Endodermal cell (in vitro differentiated cells): ENCODE data around the gene PCCA. TPM values are rescaled to one million over a fixed set of nuclear protein-coding genes. Genes with fewer than 3 reads are reported as not detected.

Source experiments
- DNase-seq: peaks from one replicate; pipeline ENCODE4 v3.0.0-alpha.2; 2017
- H3K27ac ChIP-seq: 2 replicates; pipeline ENCODE4 v1.5.1; 2013; ENCODE audit warnings: mild to moderate bottlenecking, low read depth, low read length, moderate library complexity
- H3K27me3 ChIP-seq: 2 replicates; pipeline ENCODE4 v1.6.1; 2013; ENCODE audit warnings: mild to moderate bottlenecking, low read length, moderate library complexity; ENCODE audit not compliant: insufficient read depth, control insufficient read depth, poor library complexity, severe bottlenecking
- H3K36me3 ChIP-seq: 2 replicates; pipeline ENCODE4 v1.7.0; 2013; ENCODE audit warnings: mild to moderate bottlenecking, low read length, moderate library complexity; ENCODE audit not compliant: control insufficient read depth, insufficient read depth
- H3K4me1 ChIP-seq: one replicate; pipeline ENCODE4 v1.7.0; 2013; ENCODE audit warnings: low read length; ENCODE audit not compliant: control insufficient read depth, insufficient read depth
- H3K4me3 ChIP-seq: 2 replicates; pipeline ENCODE4 v1.5.1; 2013; ENCODE audit warnings: mild to moderate bottlenecking, low read length, moderate library complexity
- H3K9ac ChIP-seq: 2 replicates; pipeline ENCODE4 v1.6.1; 2013; ENCODE audit warnings: mild to moderate bottlenecking, low read length, moderate library complexity; ENCODE audit not compliant: poor library complexity, severe bottlenecking; ENCODE audit errors: extremely low read depth
- H3K9me3 ChIP-seq: 2 replicates; pipeline ENCODE4 v1.6.1; 2013; ENCODE audit warnings: mild to moderate bottlenecking, low read length, moderate library complexity; ENCODE audit not compliant: control insufficient read depth
- H3K27ac Mint-ChIP-seq: 2 replicates; pipeline ENCODE4 v1.8.0; 2020; ENCODE audit warnings: mixed read lengths
- H3K27me3 Mint-ChIP-seq: 2 replicates; pipeline ENCODE4 v1.8.0; 2021; ENCODE audit warnings: mild to moderate bottlenecking, mixed read lengths; ENCODE audit not compliant: insufficient read depth
- H3K36me3 Mint-ChIP-seq: 2 replicates; pipeline ENCODE4 v1.8.0; 2020; ENCODE audit warnings: low read depth, mixed read lengths
- H3K4me1 Mint-ChIP-seq: 2 replicates; pipeline ENCODE4 v1.8.0; 2020; ENCODE audit warnings: mixed read lengths
- H3K4me3 Mint-ChIP-seq: 2 replicates; pipeline ENCODE4 v1.8.0; 2020; ENCODE audit warnings: mild to moderate bottlenecking, moderate library complexity, mixed read lengths
- H3K9me3 Mint-ChIP-seq: 2 replicates; pipeline ENCODE4 v1.8.0; 2020; ENCODE audit warnings: mild to moderate bottlenecking, mixed read lengths
- WGBS, 2 experiments: methylation state at CpG; one replicate each; pipeline versions ENCODE4 v1.1.5 to v1.1.7; 2013; ENCODE audit warnings: missing lambda C conversion rate in 2 of 2, mixed read lengths in 1 of 2; ENCODE audit not compliant: insufficient coverage in 1 of 2, insufficient read length in 1 of 2; 5-methylcytosine and 5-hydroxymethylcytosine counted together
- total RNA-seq, 2 donors: library from RNA; stranded (reverse); fragmentation: NEBNext Ultra II Directional in 1 of 2; extraction: Animal tissue kit (Norgen Biotek cat#: 25700) in 1 of 2; gene quantifications; 2 replicates in 1 of 2; 3 replicates in 1 of 2; pipeline ENCODE4 v1.2.1, GENCODE V29; 2021
- TF ChIP-seq, protein P1 (sequence below): fragments of 200-600 bp; sonication (generic); conservative IDR thresholded peaks from 2 replicates; pipeline ENCODE4 v1.5.0; 2021; ENCODE audit warnings: antibody characterized with exemption, mild to moderate bottlenecking

Gene PCCA
- total RNA-seq, 2 donors from 2014 or later: 60.2 to 67.2 TPM

DNA sequence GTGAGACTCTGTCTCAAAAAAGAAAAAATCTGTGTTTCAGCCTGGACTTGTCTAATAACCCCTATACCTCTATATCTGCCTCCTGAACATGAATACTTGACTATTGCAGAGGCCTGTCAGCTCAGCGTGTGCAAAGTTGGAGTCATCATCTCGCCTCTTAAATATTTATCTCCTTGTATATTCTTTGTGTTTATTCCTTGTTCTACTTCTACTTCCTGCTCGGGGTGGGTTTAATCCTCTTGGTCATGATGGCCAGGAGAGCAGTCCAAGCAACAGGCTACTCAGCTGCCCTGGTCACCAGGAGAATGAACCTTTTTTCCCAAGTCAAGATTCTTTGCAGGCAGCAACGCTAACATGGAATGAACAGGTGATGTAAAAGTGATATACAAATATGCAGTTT, 119.1 kb downstream of the PCCA start:
- H3K9ac ChIP-seq: no peak overlapping the region
- peaks cover 36% of the 10 kb centered on the region for H3K36me3 Mint-ChIP-seq
- H3K36me3 ChIP-seq: peaks cover 43% of the 10 kb centered on the region
- no peaks in the 10 kb centered on the region for H3K27me3 Mint-ChIP-seq
- TF ChIP-seq, protein P1, sequence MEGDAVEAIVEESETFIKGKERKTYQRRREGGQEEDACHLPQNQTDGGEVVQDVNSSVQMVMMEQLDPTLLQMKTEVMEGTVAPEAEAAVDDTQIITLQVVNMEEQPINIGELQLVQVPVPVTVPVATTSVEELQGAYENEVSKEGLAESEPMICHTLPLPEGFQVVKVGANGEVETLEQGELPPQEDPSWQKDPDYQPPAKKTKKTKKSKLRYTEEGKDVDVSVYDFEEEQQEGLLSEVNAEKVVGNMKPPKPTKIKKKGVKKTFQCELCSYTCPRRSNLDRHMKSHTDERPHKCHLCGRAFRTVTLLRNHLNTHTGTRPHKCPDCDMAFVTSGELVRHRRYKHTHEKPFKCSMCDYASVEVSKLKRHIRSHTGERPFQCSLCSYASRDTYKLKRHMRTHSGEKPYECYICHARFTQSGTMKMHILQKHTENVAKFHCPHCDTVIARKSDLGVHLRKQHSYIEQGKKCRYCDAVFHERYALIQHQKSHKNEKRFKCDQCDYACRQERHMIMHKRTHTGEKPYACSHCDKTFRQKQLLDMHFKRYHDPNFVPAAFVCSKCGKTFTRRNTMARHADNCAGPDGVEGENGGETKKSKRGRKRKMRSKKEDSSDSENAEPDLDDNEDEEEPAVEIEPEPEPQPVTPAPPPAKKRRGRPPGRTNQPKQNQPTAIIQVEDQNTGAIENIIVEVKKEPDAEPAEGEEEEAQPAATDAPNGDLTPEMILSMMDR: no peak
- H3K9me3 Mint-ChIP-seq: peaks cover 4% of the 10 kb centered on the region
- H3K4me3 Mint-ChIP-seq: no peak overlapping the region
- 94 to 98% methylated on average over 2 to 4 of the region's 4 CpGs for WGBS, 2 experiments
- no peak for DNase-seq
- no peaks in the 10 kb centered on the region for H3K4me1 ChIP-seq
- no peaks in the 10 kb centered on the region for H3K27me3 ChIP-seq
- H3K27ac ChIP-seq: no peak overlapping the region
- H3K4me3 ChIP-seq: no peak overlapping the region
- H3K9me3 ChIP-seq: no peaks in the 10 kb centered on the region
- H3K4me1 Mint-ChIP-seq: no peaks in the 10 kb centered on the region
- H3K27ac Mint-ChIP-seq: no peak overlapping the region

GRCh38 chr13:100208626-100209025, 119.7 kb downstream of the PCCA start:
- no peaks in the 10 kb centered on the region for H3K9me3 ChIP-seq
- no peak overlapping the region for H3K4me3 Mint-ChIP-seq
- H3K4me1 Mint-ChIP-seq: no peaks in the 10 kb centered on the region
- DNase-seq: no peak
- H3K36me3 ChIP-seq: peaks cover 45% of the 10 kb centered on the region
- TF ChIP-seq, protein P1: no peak
- no peaks in the 10 kb centered on the region for H3K4me1 ChIP-seq
- no peaks in the 10 kb centered on the region for H3K27me3 Mint-ChIP-seq
- H3K36me3 Mint-ChIP-seq: peaks cover 40% of the 10 kb centered on the region
- no peak overlapping the region for H3K27ac Mint-ChIP-seq
- H3K27me3 ChIP-seq: no peaks in the 10 kb centered on the region
- no peak overlapping the region for H3K4me3 ChIP-seq
- WGBS, 2 experiments: 97 to 100% methylated on average over 2 of the region's 2 CpGs
- H3K9me3 Mint-ChIP-seq: peaks cover 6% of the 10 kb centered on the region
- no peak overlapping the region for H3K27ac ChIP-seq
- no peak overlapping the region for H3K9ac ChIP-seq

DNA sequence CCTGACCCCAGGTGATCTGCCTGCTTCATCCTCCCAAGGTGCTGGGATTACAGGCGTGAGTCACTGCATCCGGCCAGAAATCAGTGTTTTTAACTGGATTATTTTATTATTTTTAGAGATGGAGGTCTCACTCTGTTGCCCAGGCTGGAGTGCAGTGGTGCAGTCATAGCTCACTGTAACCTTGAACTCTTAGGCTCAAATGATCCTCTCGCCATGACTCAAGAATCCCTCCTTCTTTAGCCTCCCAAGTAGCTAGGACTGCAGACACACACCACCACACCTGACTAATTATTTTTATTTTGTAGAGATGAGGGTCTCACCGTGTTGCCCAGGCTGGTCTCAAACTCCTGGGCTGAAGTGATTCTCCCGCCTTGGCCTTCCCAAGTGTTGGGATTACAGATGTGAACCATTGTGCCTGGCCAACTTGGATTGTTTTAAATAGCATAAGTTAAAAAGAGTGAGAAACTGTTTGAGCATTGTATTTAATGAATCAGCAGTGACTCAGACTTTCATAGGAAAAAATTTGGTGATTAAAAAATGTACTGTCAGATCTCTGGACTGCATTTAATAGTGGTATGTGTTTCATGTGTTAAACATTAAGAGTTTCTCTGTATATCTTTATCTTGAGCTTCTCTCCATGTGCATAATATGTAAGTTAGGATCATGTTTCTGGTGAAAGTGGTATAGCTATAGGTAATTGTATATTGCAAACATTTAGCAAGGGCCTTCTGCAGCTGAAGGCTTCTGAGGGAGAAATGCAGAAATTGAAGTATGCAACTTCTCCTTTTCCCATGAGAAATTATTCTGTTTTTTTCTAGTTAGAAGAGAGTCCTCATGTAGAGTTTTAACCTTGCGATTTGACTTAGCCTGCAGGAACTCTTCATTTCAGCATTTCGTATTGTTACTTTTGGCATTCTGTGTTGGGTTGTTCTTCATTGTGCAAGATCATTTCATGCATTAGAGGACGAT, 121.2 kb downstream of the PCCA start:
- Mint-ChIP-seq H3K9me3 (peaks cover 6% of the 10 kb centered on the region), H3K27ac (no peak overlapping the region)

More for the DNA sequence above, 121.2 kb downstream of the PCCA start:
- Histone ChIP-seq H3K27me3 (no peaks in the 10 kb centered on the region), H3K9me3 (no peaks in the 10 kb centered on the region), H3K27ac (no peak overlapping the region), H3K4me1 (no peaks in the 10 kb centered on the region), H3K9ac (no peak overlapping the region), H3K36me3 (peaks cover 46% of the 10 kb centered on the region), H3K4me3 (no peak overlapping the region)
- WGBS, 2 experiments: 86 to 94% methylated on average over 2 to 8 of the region's 8 CpGs
- peaks cover 52% of the 10 kb centered on the region for H3K36me3 Mint-ChIP-seq
- H3K27me3 Mint-ChIP-seq: no peaks in the 10 kb centered on the region
- TF ChIP-seq, protein P1: no peak
- DNase-seq: no peak
- no peak overlapping the region for H3K4me3 Mint-ChIP-seq
- H3K4me1 Mint-ChIP-seq: peaks cover 5% of the 10 kb centered on the region
